AG09319 (cell line): ENCODE measurements around the gene AGAP1.
A peak's percentile ranks its signal among the peaks of the same experiment; 100 is the strongest.

Experiments
- DNase-seq: peaks from one replicate; pipeline ENCODE4 v3.0.0-alpha.2; 2010; ENCODE audit warnings: low read depth; ENCODE audit errors: extremely low read depth
- CTCF ChIP-seq: IDR thresholded peaks from 2 replicates; pipeline ENCODE4 v1.5.1; 2011; ENCODE audit warnings: low read depth, mild to moderate bottlenecking, inconsistent platforms, low read length, moderate library complexity

AGAP1 gene

DNA sequence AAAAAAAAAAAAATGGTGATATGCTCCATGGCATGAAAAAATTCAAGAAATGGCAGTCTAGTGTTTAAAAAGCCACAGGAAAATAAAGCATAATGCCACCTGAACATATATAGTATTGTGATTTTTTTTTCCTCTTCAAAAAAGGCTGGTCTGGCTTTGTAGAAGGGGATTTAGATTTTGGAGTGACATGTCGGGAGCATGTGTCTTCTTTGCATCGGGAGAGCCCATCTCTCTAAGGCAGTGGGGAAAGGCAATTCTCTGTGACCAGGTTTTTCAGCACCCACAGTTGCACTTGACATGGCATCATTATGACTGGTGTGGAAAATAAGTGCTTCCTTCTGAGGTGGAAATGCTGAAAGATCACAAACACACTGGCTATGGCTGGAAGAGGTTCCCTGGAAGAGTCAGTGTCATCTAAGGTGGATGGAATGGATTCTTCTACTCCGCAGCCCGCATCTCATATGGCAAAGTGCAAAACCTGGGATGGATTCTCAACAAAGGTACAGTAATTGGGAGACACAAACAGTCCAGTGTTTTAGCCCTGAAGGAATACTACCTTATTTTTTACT, 172.5 kb downstream of the AGAP1 start:
- peak; percentile 44 for DNase-seq
- no peak for TF ChIP-seq CTCF

DNA sequence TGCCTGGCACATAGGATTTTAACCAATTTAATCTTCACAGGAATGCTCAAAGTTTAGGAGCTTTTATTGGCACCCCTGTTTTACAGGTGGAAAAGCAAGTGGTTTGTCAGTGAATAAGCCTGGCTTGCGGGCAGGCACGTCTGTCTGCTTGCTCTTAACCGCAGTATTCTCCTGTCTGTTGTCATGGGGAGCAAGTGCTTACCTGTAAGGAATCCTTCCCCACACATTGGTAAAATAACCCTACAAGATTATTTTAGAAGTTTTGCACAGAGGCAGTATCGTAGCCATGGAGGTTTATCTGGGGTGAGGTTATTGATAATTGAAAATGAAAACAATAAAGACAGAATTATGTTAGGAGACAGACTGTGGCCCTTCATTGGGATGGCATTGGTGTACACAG, 174.9 kb downstream of the AGAP1 start:
- no peak for DNase-seq
- no peak for TF ChIP-seq CTCF

DNA sequence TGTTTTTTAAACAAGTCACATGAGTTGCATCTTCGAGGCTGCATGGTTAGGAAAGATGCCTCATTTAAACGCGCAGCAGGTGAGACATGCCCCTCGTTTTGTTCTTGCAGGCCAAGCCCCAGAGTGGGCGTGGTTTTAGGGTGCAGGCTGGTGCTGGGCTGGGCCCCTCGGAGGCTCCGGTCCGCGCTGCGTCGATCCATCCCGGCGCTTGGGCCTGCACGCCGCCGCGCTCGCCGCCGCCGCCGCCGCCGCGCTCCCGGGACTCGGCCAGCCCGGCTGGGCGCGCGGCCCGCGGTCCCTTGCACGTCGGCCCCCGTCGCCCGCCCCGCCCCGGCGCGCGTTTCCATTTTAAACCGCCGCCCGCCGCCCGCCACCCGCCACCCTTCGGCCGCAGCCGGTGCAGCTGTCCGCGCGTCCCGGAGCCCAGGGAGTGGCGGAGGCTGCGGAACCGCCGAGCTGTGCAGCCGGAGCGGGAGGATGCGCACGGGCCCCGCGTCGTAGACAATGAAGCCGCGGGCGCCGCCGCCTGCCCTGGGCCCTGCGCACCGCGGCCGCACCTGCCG, 175.5 kb downstream of the AGAP1 start:
- TF ChIP-seq CTCF = no peak
- DNase-seq = no peak

DNA sequence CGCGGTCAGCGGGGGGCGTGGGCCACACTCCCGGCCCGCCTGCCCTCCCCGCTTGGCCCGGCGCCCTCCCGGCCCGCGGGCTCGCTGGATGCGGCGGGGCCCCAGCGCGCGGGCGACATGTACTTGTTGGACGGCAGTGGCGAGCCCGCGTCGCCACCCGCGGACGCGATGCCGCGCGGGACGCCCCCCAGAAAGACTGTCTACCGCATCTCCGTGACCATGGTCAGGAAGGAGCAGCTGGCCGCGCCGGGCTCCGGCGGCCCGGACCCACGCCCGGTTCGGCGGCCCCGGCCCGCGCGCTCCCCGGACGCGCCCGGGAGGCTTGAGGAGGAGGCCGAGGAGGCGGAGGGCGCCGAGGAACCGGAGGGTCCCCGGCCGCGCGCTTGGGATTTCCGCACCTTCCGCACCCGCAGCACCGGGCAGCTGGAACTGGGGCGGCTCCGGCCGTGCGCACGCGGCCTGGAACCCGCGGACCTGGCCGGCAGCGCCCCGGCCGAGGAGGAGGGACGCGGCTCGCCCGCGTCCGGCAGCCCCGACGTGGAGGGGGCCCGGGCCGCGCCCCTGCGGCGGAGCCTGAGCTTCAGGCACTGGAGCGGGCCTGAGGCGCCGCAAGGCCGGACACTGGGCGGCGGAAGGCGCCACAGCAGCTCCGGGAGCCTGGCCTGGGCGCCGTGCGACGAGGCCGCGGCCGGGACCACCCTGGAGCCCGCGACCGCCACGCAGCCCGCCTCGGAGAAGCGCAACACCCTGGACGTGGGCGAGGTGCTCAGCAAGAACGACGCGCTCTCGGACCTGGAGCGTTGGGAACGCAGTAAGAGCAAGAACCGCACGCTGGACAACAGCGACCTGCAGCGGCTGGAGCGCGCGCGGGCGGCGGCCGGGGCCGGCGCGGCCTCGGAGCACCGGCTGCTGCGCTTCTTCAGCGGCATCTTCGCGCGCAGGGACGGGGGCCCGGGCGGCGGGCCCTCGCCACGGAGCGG, 176.4 kb downstream of the AGAP1 start:
- peak; percentile 39 for DNase-seq
- peak; percentile 46 for TF ChIP-seq CTCF

GRCh38 chr2:235670974-235671787, 177.3 kb downstream of the AGAP1 start:
- TF ChIP-seq CTCF = no peak
- no peak for DNase-seq

- DNase-seq = no peak
- TF ChIP-seq CTCF = no peak
Observed at GRCh38 chr2:235672720-235673119, 178.9 kb downstream of the AGAP1 start.

DNA sequence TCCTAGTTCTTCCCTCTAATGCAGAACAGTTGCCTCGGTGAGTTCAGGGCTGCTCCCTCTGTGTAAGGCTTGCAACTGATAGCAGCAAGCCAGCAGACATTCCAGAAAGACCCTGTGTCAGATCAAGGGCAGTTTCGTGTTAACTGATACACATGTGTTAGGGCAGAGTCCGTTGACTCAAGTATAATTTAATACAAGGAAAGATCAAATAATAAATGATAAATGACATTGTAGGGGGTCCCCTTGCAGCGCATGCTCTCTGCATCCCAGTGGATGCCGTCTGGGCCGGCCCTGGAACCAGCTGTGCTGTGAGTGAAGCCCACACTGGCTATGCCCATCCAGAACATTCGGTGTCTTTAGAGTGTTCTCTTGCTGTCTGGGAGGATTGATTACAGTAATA, 180.3 kb downstream of the AGAP1 start:
- DNase-seq = no peak
- TF ChIP-seq CTCF = no peak
